ENCODE data around the gene CT47C1. TPM values are rescaled to one million over a fixed set of nuclear protein-coding genes. Genes with fewer than 3 reads are reported as not detected.

The CT47C1 gene
- total and polyA plus RNA-seq, 2 experiments from 2014 or later, result not detected

- in situ Hi-C loops (cut with MboI), result no loop called here
- peak; percentile 18 for DNase-seq
- no peak overlapping the region for H3K9ac ChIP-seq
- no peaks in the 10 kb centered on the region for H3K9me3 ChIP-seq (ENCODE audit: low read depth)
- no peaks in the 10 kb centered on the region for H3K27me3 ChIP-seq (replicated peaks; ENCODE audit: insufficient read depth)
- H3K27ac ChIP-seq, result no peak overlapping the region
- H3K4me3 ChIP-seq, result no peak overlapping the region
- H3K4me1 ChIP-seq (ENCODE audit: insufficient read depth), result no peaks in the 10 kb centered on the region
- no peaks in the 10 kb centered on the region for H3F3A ChIP-seq (ENCODE audit: insufficient read depth)
- no peaks in the 10 kb centered on the region for H4K20me1 ChIP-seq (ENCODE audit: insufficient read depth)
- no peak overlapping the region for H3K4me2 ChIP-seq (ENCODE audit: unreplicated experiment)
- no peaks in the 10 kb centered on the region for H3K79me2 ChIP-seq (ENCODE audit: insufficient read depth)
- no peak overlapping the region for H2AFZ ChIP-seq
- TF ChIP-seq EZH2phosphoT487 (IDR thresholded peaks at IDR 0.05; ENCODE audit: insufficient read depth, low read depth) (no peak), EZH2 (IDR thresholded peaks at IDR 0.05; ENCODE audit: insufficient read depth, poor library complexity, severe bottlenecking) (no peak)
- H3K36me3 ChIP-seq (ENCODE audit: low read depth), result no peaks in the 10 kb centered on the region
- no peaks in the 10 kb centered on the region for H3K9me2 ChIP-seq (ENCODE audit: insufficient read depth)
- 61 to 67% methylated on average over 2 of the region's 2 CpGs for WGBS, 2 experiments (ENCODE audit: low coverage in 1 of 2, low lambda C conversion rate in 2 of 2, missing lambda C conversion rate in 2 of 2)
Observed at GRCh38 chrX:119055687-119056086, 17.1 kb upstream of the CT47C1 start.

GRCh38 chrX:119062750-119063374 is 9.9 kb upstream of the CT47C1 start:
- no peak overlapping the region for H2AFZ ChIP-seq
- TF ChIP-seq EZH2phosphoT487 (IDR thresholded peaks at IDR 0.05; ENCODE audit: insufficient read depth, low read depth) (no peak), EZH2 (IDR thresholded peaks at IDR 0.05; ENCODE audit: insufficient read depth, poor library complexity, severe bottlenecking) (no peak)
- no peak overlapping the region for H3K27ac ChIP-seq
- no peak overlapping the region for H3K9ac ChIP-seq
- H3K4me2 ChIP-seq (ENCODE audit: unreplicated experiment), result no peak overlapping the region
- no peaks in the 10 kb centered on the region for H3K79me2 ChIP-seq (ENCODE audit: insufficient read depth)
- H3K9me3 ChIP-seq (ENCODE audit: low read depth), result no peaks in the 10 kb centered on the region
- in situ Hi-C loops (cut with MboI), result loop anchor here (10.0 kb wide), 1 partner anchor 218 kb away; no protein-coding TSS in a partner anchor
- no peaks in the 10 kb centered on the region for H3K4me1 ChIP-seq (ENCODE audit: insufficient read depth)
- H3K27me3 ChIP-seq (replicated peaks; ENCODE audit: insufficient read depth), result no peaks in the 10 kb centered on the region
- WGBS, 2 experiments (ENCODE audit: low coverage in 1 of 2, low lambda C conversion rate in 2 of 2, missing lambda C conversion rate in 2 of 2), result 79% methylated on average over 6 of the region's 6 CpGs
- H3F3A ChIP-seq (ENCODE audit: insufficient read depth), result no peaks in the 10 kb centered on the region
- no peak overlapping the region for H3K4me3 ChIP-seq
- no peaks in the 10 kb centered on the region for H3K36me3 ChIP-seq (ENCODE audit: low read depth)
- DNase-seq, result no peak
- no peaks in the 10 kb centered on the region for H3K9me2 ChIP-seq (ENCODE audit: insufficient read depth)
- H4K20me1 ChIP-seq (ENCODE audit: insufficient read depth), result no peaks in the 10 kb centered on the region

- Histone ChIP-seq H3K27ac (no peak overlapping the region), H3F3A (ENCODE audit: insufficient read depth) (no peaks in the 10 kb centered on the region), H3K4me3 (no peak overlapping the region), H3K4me2 (ENCODE audit: unreplicated experiment) (no peak overlapping the region), H2AFZ (no peak overlapping the region), H3K79me2 (ENCODE audit: insufficient read depth) (no peaks in the 10 kb centered on the region), H3K9ac (no peak overlapping the region), H3K36me3 (ENCODE audit: low read depth) (no peaks in the 10 kb centered on the region), H3K27me3 (replicated peaks; ENCODE audit: insufficient read depth) (no peaks in the 10 kb centered on the region), H3K9me2 (ENCODE audit: insufficient read depth) (no peaks in the 10 kb centered on the region), H4K20me1 (ENCODE audit: insufficient read depth) (no peaks in the 10 kb centered on the region), H3K4me1 (ENCODE audit: insufficient read depth) (no peaks in the 10 kb centered on the region), H3K9me3 (ENCODE audit: low read depth) (no peaks in the 10 kb centered on the region)
- TF ChIP-seq EZH2phosphoT487 (IDR thresholded peaks at IDR 0.05; ENCODE audit: insufficient read depth, low read depth), result no peak
- no peak for TF ChIP-seq EZH2 (IDR thresholded peaks at IDR 0.05; ENCODE audit: insufficient read depth, poor library complexity, severe bottlenecking)
- in situ Hi-C loops (cut with MboI), result loop anchor here (10.0 kb wide), 1 partner anchor 219 kb away; no protein-coding TSS in a partner anchor
- 97 to 99% methylated on average over 7 of the region's 7 CpGs for WGBS, 2 experiments (ENCODE audit: low coverage in 1 of 2, low lambda C conversion rate in 2 of 2, missing lambda C conversion rate in 2 of 2)
- no peak for DNase-seq
Observed at GRCh38 chrX:119063428-119063827, 9.4 kb upstream of the CT47C1 start.

- H2AFZ ChIP-seq, result no peak overlapping the region
- no peak for TF ChIP-seq EZH2 (IDR thresholded peaks at IDR 0.05; ENCODE audit: insufficient read depth, poor library complexity, severe bottlenecking)
- TF ChIP-seq EZH2phosphoT487 (IDR thresholded peaks at IDR 0.05; ENCODE audit: insufficient read depth, low read depth), result no peak
- no peaks in the 10 kb centered on the region for H3K79me2 ChIP-seq (ENCODE audit: insufficient read depth)
- no peak overlapping the region for H3K4me3 ChIP-seq
- no peaks in the 10 kb centered on the region for H3K9me2 ChIP-seq (ENCODE audit: insufficient read depth)
- H3K4me2 ChIP-seq (ENCODE audit: unreplicated experiment), result no peak overlapping the region
- peak; percentile 80 for DNase-seq
- H3K27ac ChIP-seq, result no peak overlapping the region
- H3K9ac ChIP-seq, result no peak overlapping the region
- H3F3A ChIP-seq (ENCODE audit: insufficient read depth), result no peaks in the 10 kb centered on the region
- H3K27me3 ChIP-seq (replicated peaks; ENCODE audit: insufficient read depth), result no peaks in the 10 kb centered on the region
- H4K20me1 ChIP-seq (ENCODE audit: insufficient read depth), result no peaks in the 10 kb centered on the region
- WGBS, 2 experiments (ENCODE audit: low coverage in 1 of 2, low lambda C conversion rate in 2 of 2, missing lambda C conversion rate in 2 of 2), result 1 to 3% methylated on average over 7 of the region's 7 CpGs
- no peaks in the 10 kb centered on the region for H3K4me1 ChIP-seq (ENCODE audit: insufficient read depth)
- in situ Hi-C loops (cut with MboI), result loop anchor here (5.0 to 10.0 kb wide), 2 partner anchors 60 to 222 kb away; no protein-coding TSS in a partner anchor
- H3K36me3 ChIP-seq (ENCODE audit: low read depth), result no peaks in the 10 kb centered on the region
- no peaks in the 10 kb centered on the region for H3K9me3 ChIP-seq (ENCODE audit: low read depth)
Observed at GRCh38 chrX:119067023-119067739, 5.6 kb upstream of the CT47C1 start.
